HUDEP-2 (cell line): ENCODE measurements around the gene SGK1.
A peak's percentile ranks its signal among the peaks of the same experiment; 100 is the strongest.
"Not testable (repeated sequence)": the region's sequence is repeated elsewhere in the genome, so short reads cannot be mapped to it uniquely, and the experiment has no call there.

Source experiments
- DNase-seq, 76 experiments: peaks; one replicate each; lab custom pipeline; 2025; ENCODE audit not compliant: unreplicated experiment in 76 of 76; lab: John Stamatoyannopoulos, UW

The SGK1 gene

GRCh38 chr6:134308800-134309199 is 9.1 kb downstream of the SGK1 start:
- no peak for DNase-seq

GRCh38 chr6:134307870-134308269 is 10.0 kb downstream of the SGK1 start:
- DNase-seq: no peak

GRCh38 chr6:134307075-134307474 is 10.8 kb downstream of the SGK1 start:
- no peak for DNase-seq

GRCh38 chr6:134304381-134304780 is 13.5 kb downstream of the SGK1 start:
- DNase-seq: not testable (repeated sequence)

- no peak for DNase-seq
Measured at GRCh38 chr6:134303891-134304290, 14.0 kb downstream of the SGK1 start.

GRCh38 chr6:134299236-134299635 is 18.7 kb downstream of the SGK1 start:
- DNase-seq: no peak

GRCh38 chr6:134296762-134297161 is 21.1 kb downstream of the SGK1 start:
- DNase-seq: no peak

- DNase-seq: peak in 57 of 76 experiments; percentile 18 to 90 (median 63)
Measured at GRCh38 chr6:134295953-134296553, 21.9 kb downstream of the SGK1 start.

- peak in 2 of 76 experiments; percentile 10 to 13 for DNase-seq
Measured at GRCh38 chr6:134293659-134294161, 24.2 kb downstream of the SGK1 start.

GRCh38 chr6:134291156-134291555 is 26.8 kb downstream of the SGK1 start:
- DNase-seq: no peak

GRCh38 chr6:134289204-134289575 is 28.7 kb downstream of the SGK1 start:
- no peak for DNase-seq

GRCh38 chr6:134288538-134289203 is 29.2 kb downstream of the SGK1 start:
- DNase-seq: peak in 8 of 76 experiments; percentile 14 to 60 (median 30)

GRCh38 chr6:134287859-134288537 is 29.9 kb downstream of the SGK1 start:
- no peak for DNase-seq

- DNase-seq: peak in 1 of 76 experiments; percentile 9
Measured at GRCh38 chr6:134282816-134283215, 35.1 kb downstream of the SGK1 start.

- DNase-seq: no peak
Measured at GRCh38 chr6:134281388-134281787, 36.5 kb downstream of the SGK1 start.

GRCh38 chr6:134278000-134278399 is 39.9 kb downstream of the SGK1 start:
- DNase-seq: no peak

- DNase-seq: not testable (repeated sequence)
Measured at GRCh38 chr6:134276891-134277377, 41.0 kb downstream of the SGK1 start.

GRCh38 chr6:134272374-134272773 is 45.5 kb downstream of the SGK1 start:
- DNase-seq: no peak

GRCh38 chr6:134267917-134268361 is 50.0 kb downstream of the SGK1 start:
- DNase-seq: peak in 1 of 76 experiments; percentile 13

- no peak for DNase-seq
Measured at GRCh38 chr6:134266776-134267175, 51.1 kb downstream of the SGK1 start.

- no peak for DNase-seq
Measured at GRCh38 chr6:134261766-134262165, 56.1 kb downstream of the SGK1 start.
